HEK293 (cell line): Measurements from ENCODE around the gene F5.

Experiments
- CTCF ChIA-PET: fragments of 350-600 bp; formaldehyde crosslinking; extraction: SDS; loops from one replicate; lab custom pipeline; 2021; ENCODE audit warnings: antibody characterized with exemption; lab: Yijun Ruan, JAX
- POLR2A ChIA-PET: fragments of 300-600 bp; formaldehyde crosslinking; extraction: SDS; loops from one replicate; lab custom pipeline; 2020; ENCODE audit warnings: antibody characterized with exemption, inconsistent platforms; lab: Yijun Ruan, JAX
- H3K27ac ChIP-seq: fragments of 200-500 bp; sonication (Bioruptor generic); 2 replicates; pipeline ENCODE4 v1.5.1; 2014; ENCODE audit warnings: low read depth, low read length, control low read depth, inconsistent platforms; ENCODE audit errors: extremely low read depth
- H3K36me3 ChIP-seq, 2 experiments: fragments of 200-500 bp in 1 of 2; sonication (Bioruptor generic) in 1 of 2; 1 replicate in 1 of 2; 2 replicates in 1 of 2; pipeline ENCODE4 v1.5.1; 2014 to 2017; ENCODE audit warnings: inconsistent platforms in 2 of 2, low read length in 2 of 2; ENCODE audit not compliant: control insufficient read depth in 2 of 2, insufficient read depth in 1 of 2
- H3K4me1 ChIP-seq: fragments of 200-500 bp; sonication (Bioruptor generic); 2 replicates; pipeline ENCODE4 v1.5.1; 2014; ENCODE audit warnings: mild to moderate bottlenecking, low read length, inconsistent platforms; ENCODE audit not compliant: control insufficient read depth, insufficient read depth
- H3K4me3 ChIP-seq: 2 replicates; pipeline ENCODE4 v1.5.1; 2011; ENCODE audit warnings: low read depth, mild to moderate bottlenecking, control low read depth, low read length, moderate library complexity
- H3K9me3 ChIP-seq: fragments of 200-500 bp; sonication (Bioruptor generic); 2 replicates; pipeline ENCODE4 v1.5.1; 2014; ENCODE audit warnings: low read depth, low read length, inconsistent platforms; ENCODE audit not compliant: control insufficient read depth, insufficient read depth
- KLF10 ChIP-seq: fragments of 450-650 bp; IDR thresholded peaks from 2 replicates; pipeline ENCODE4 v1.5.1; 2018; ENCODE audit warnings: missing biosample characterization, mild to moderate bottlenecking, missing genetic modification characterization
- KLF17 ChIP-seq: fragments of 450-650 bp; formaldehyde crosslinking; IDR thresholded peaks from 2 replicates; pipeline ENCODE4 v1.5.1; 2016; ENCODE audit warnings: missing biosample characterization, missing genetic modification characterization
- OSR2 ChIP-seq: fragments of 450-650 bp; formaldehyde crosslinking; IDR thresholded peaks from 2 replicates; pipeline ENCODE4 v1.5.1; 2016; ENCODE audit warnings: missing biosample characterization, missing genetic modification characterization
- PATZ1 ChIP-seq: fragments of 450-650 bp; formaldehyde crosslinking; IDR thresholded peaks from 2 replicates; pipeline ENCODE4 v1.5.1; 2016; ENCODE audit warnings: missing biosample characterization, missing genetic modification characterization
- RBAK ChIP-seq: fragments of 450-650 bp; formaldehyde crosslinking; IDR thresholded peaks from 2 replicates; pipeline ENCODE4 v1.5.1; 2016; ENCODE audit warnings: missing biosample characterization, missing genetic modification characterization
- SCRT2 ChIP-seq: fragments of 450-650 bp; formaldehyde crosslinking; IDR thresholded peaks from 2 replicates; pipeline ENCODE4 v1.5.1; 2016; ENCODE audit warnings: missing biosample characterization, missing genetic modification characterization
- WT1 ChIP-seq: fragments of 450-650 bp; formaldehyde crosslinking; IDR thresholded peaks from 2 replicates; pipeline ENCODE4 v1.5.1; 2016; ENCODE audit warnings: missing biosample characterization, missing genetic modification characterization
- ZNF10 ChIP-seq: fragments of 450-650 bp; formaldehyde crosslinking; IDR thresholded peaks from 2 replicates; pipeline ENCODE4 v1.5.1; 2017; ENCODE audit warnings: missing biosample characterization, missing genetic modification characterization
- ZNF138 ChIP-seq: fragments of 450-650 bp; formaldehyde crosslinking; IDR thresholded peaks from 2 replicates; pipeline ENCODE4 v1.5.1; 2016; ENCODE audit warnings: missing biosample characterization, missing genetic modification characterization, borderline replicate concordance
- ZNF184 ChIP-seq: fragments of 450-650 bp; IDR thresholded peaks from 2 replicates; pipeline ENCODE4 v1.5.1; 2018; ENCODE audit warnings: missing biosample characterization, mild to moderate bottlenecking, missing genetic modification characterization
- ZNF2 ChIP-seq: fragments of 450-650 bp; formaldehyde crosslinking; IDR thresholded peaks from 2 replicates; pipeline ENCODE4 v1.5.1; 2016; ENCODE audit warnings: missing biosample characterization, missing genetic modification characterization
- ZNF214 ChIP-seq: fragments of 450-650 bp; formaldehyde crosslinking; IDR thresholded peaks from 2 replicates; pipeline ENCODE4 v1.5.1; 2017; ENCODE audit warnings: missing biosample characterization, mild to moderate bottlenecking, missing genetic modification characterization, borderline replicate concordance
- ZNF221 ChIP-seq: fragments of 450-650 bp; formaldehyde crosslinking; IDR thresholded peaks from 2 replicates; pipeline ENCODE4 v1.5.1; 2017; ENCODE audit warnings: missing biosample characterization, missing genetic modification characterization, borderline replicate concordance
- ZNF292 ChIP-seq: fragments of 450-650 bp; formaldehyde crosslinking; IDR thresholded peaks from 2 replicates; pipeline ENCODE4 v1.5.1; 2016; ENCODE audit warnings: low read depth, missing biosample characterization, missing genetic modification characterization, borderline replicate concordance
- ZNF354C ChIP-seq: fragments of 450-650 bp; formaldehyde crosslinking; IDR thresholded peaks from 2 replicates; pipeline ENCODE4 v1.5.1; 2016; ENCODE audit warnings: missing biosample characterization, missing genetic modification characterization, low read depth, borderline replicate concordance
- ZNF362 ChIP-seq: fragments of 450-650 bp; formaldehyde crosslinking; IDR thresholded peaks from 2 replicates; pipeline ENCODE4 v1.5.1; 2016; ENCODE audit warnings: missing biosample characterization, missing genetic modification characterization
- ZNF366 ChIP-seq: fragments of 450-650 bp; formaldehyde crosslinking; conservative IDR thresholded peaks from 2 replicates; pipeline ENCODE4 v1.5.1; 2016; ENCODE audit warnings: missing biosample characterization, missing genetic modification characterization
- ZNF513 ChIP-seq: fragments of 450-650 bp; IDR thresholded peaks from 2 replicates; pipeline ENCODE4 v1.5.1; 2018; ENCODE audit warnings: missing biosample characterization, missing genetic modification characterization
- ZNF621 ChIP-seq: fragments of 450-650 bp; formaldehyde crosslinking; IDR thresholded peaks from 2 replicates; pipeline ENCODE4 v1.5.1; 2017; ENCODE audit warnings: missing biosample characterization, missing genetic modification characterization
- ZNF645 ChIP-seq: fragments of 450-650 bp; formaldehyde crosslinking; IDR thresholded peaks from 2 replicates; pipeline ENCODE4; 2016; ENCODE audit warnings: missing biosample characterization, missing genetic modification characterization
- ZNF660 ChIP-seq: fragments of 450-650 bp; IDR thresholded peaks from 2 replicates; pipeline ENCODE4 v1.5.1; 2018; ENCODE audit warnings: missing biosample characterization, mild to moderate bottlenecking, missing genetic modification characterization
- ZNF785 ChIP-seq: fragments of 450-650 bp; formaldehyde crosslinking; IDR thresholded peaks from 2 replicates; pipeline ENCODE4 v1.5.1; 2016; ENCODE audit warnings: missing biosample characterization, missing genetic modification characterization
- ZNF792 ChIP-seq: fragments of 450-650 bp; formaldehyde crosslinking; IDR thresholded peaks from 2 replicates; pipeline ENCODE4 v1.5.1; 2016; ENCODE audit warnings: missing biosample characterization, missing genetic modification characterization
- ZNF837 ChIP-seq: fragments of 450-650 bp; formaldehyde crosslinking; IDR thresholded peaks from 2 replicates; pipeline ENCODE4 v1.5.1; 2016; ENCODE audit warnings: missing biosample characterization, missing genetic modification characterization
- ZSCAN4 ChIP-seq: fragments of 450-650 bp; formaldehyde crosslinking; IDR thresholded peaks from 2 replicates; pipeline ENCODE4 v1.5.1; 2017; ENCODE audit warnings: missing biosample characterization, missing genetic modification characterization
- ZSCAN5A ChIP-seq: fragments of 450-650 bp; formaldehyde crosslinking; IDR thresholded peaks from 2 replicates; pipeline ENCODE4 v1.5.1; 2016; ENCODE audit warnings: missing biosample characterization, missing genetic modification characterization

The F5 gene

GRCh38 chr1:169525391-169525790, 60.9 kb downstream of the F5 start:
- TF ChIP-seq KLF10 (tag by site-specific recombination), result no peak
- TF ChIP-seq ZNF184, result no peak
- no peak for TF ChIP-seq ZNF792 (tag by site-specific recombination)
- TF ChIP-seq ZNF292, result no peak
- no peak for TF ChIP-seq ZNF785 (tag by site-specific recombination)
- TF ChIP-seq ZNF837, result no peak
- no peak for TF ChIP-seq ZSCAN4
- TF ChIP-seq PATZ1 (tag by site-specific recombination), result no peak
- no peak for TF ChIP-seq ZNF138 (tag by site-specific recombination)
- TF ChIP-seq, all 188 proteins: peak for 0
- ChIA-PET POLR2A (no interaction called here), CTCF (no interaction called here)
- H3K4me3 ChIP-seq, result no peak overlapping the region
- no peak overlapping the region for H3K27ac ChIP-seq
- no peaks in the 10 kb centered on the region for H3K9me3 ChIP-seq
- no peaks in the 10 kb centered on the region for H3K4me1 ChIP-seq
- H3K36me3 ChIP-seq, result no peaks in the 10 kb centered on the region

- TF ChIP-seq ZNF221 (tag by site-specific recombination) (no peak), ZNF214 (no peak), ZNF366 (no peak), ZNF621 (tag by site-specific recombination) (no peak), ZNF362 (no peak), RBAK (tag by site-specific recombination) (no peak), ZNF513 (tag by site-specific recombination) (no peak), OSR2 (tag by site-specific recombination) (no peak), ZNF2 (tag by site-specific recombination) (no peak), WT1 (tag by site-specific recombination) (no peak), SCRT2 (tag by site-specific recombination) (no peak), ZSCAN5A (tag by site-specific recombination) (no peak), ZNF645 (tag by site-specific recombination) (no peak), ZNF660 (tag by site-specific recombination) (no peak), ZNF10 (tag by site-specific recombination) (no peak), ZNF354C (no peak), KLF17 (tag by site-specific recombination) (no peak)
- Histone ChIP-seq H3K27ac (no peak overlapping the region), H3K4me1 (no peaks in the 10 kb centered on the region), H3K4me3 (no peak overlapping the region), H3K9me3 (no peaks in the 10 kb centered on the region), H3K36me3 (no peaks in the 10 kb centered on the region)
- ChIA-PET CTCF (no interaction called here), POLR2A (no interaction called here)
These were observed 62.4 kb downstream of the F5 start for GRCh38 chr1:169523904-169524303.
